COR-L47 (cell line): ENCODE measurements around the gene WSCD2.

Experiments
- DNase-seq: peaks from one replicate; lab custom pipeline; 2025; lab: John Stamatoyannopoulos, UW

Gene WSCD2

DNA sequence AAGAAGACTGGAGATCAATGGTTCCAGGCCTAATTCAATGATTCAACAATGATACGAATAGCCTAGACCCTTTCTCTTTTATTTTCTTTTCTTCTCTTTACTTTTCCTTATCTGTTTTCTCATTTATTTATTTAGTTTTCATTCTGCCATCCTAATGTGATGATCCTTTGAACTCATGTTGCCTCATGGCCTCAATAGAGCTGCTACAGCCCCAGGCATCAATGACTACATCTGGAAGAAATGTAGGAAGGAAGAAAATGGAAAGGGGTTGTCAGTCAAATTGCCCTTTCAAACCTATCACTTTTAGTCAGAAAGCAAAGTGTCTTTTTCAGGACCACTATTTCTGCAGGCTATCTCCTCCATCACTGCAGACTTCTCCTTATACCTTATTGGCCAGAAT, 140.1 kb downstream of the WSCD2 start:
- DNase-seq, result no peak

DNA sequence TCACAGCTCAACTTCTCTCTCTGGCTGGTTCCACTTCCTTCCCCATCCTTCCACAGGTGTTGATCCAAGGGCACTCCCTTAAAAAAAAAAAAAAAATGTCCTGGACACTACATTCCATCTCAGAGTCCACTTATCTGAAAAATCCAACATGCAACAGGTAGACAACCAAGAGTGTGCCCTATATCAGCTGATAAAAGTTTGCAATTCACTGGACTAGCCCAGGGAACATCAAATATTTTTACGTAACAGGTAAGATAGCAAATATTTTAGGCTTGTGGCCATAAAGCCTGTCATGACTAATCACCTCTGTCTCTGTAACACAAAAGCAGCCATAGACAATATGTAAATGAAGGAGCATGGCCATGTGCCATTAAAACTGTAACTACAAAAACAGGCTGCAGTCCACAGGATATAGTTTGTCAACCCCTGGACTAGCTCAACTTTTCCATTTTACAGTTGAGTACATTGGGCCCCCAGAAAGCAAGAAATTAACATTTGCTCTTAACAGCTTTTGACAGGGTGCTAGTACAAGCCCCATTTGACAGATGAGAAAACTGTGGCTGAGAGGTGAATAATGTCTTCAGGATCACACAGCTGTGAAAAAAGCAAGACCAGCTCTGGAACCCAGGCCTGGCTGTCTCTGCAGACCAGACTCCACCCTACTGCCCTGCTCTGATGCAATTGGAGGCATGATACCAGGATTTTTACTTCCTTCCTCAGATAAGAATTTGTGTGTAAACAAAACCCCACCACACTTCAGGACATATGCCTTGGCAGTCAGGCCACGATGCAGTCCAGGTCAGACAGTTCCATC, 141.2 kb downstream of the WSCD2 start:
- no peak for DNase-seq

DNA sequence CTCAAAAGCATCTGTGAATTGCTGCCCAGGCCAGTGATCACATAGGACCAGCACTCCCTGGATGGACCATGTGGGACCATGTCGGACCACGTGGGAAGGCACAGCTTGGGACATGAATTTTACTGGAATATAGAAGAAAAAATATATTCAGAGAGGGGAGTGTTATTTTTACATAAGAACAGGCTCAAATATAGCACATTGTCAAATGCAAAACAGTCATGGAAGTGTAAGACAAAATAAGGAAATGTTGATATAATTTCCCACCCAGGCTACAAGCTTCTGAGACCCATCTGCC, 141.7 kb downstream of the WSCD2 start:
- no peak for DNase-seq

DNA sequence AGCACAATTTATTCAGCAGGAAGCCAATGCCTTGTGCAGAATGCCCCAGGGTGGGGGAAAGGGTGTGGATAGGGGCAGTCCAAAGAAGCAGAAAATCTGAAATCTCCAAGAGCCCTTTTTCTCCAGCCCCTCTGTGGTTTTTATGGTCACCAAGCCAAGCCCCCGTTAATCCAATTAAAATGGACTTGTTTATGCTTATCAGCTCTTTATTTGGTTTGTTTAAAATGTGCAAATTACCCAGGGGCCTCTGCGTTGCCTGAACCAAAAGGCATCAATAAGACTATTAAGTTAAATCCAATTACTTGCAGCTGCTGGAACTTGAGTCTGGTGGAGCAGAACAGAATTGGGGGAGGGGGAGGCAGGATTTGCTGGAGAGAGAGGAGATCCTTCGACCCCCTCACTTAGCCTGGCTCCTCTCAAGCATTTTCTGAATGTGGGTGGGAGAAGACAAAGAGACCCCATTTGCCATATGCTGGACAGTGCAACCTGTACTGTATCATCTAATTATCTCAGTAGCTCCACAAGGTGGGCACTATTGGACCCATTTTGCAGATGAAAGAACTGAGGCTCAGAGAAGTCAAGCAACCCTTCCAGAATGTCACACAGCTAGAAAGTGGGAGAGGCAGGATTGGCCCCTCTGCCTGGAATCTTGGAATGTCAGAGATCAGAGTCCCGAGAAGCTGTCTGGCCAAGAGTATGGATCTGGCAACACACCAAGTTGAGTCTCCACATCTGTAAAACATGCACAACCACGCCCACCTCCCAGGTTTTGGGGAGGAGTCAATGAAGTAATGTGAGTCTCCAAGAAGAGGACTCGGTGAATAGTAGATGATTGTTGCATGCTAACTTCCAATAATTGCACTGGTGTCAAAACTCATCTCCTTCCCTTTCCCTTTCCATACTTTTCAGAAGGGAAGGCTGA, 143.1 kb downstream of the WSCD2 start:
- peak; percentile 10 for DNase-seq

DNA sequence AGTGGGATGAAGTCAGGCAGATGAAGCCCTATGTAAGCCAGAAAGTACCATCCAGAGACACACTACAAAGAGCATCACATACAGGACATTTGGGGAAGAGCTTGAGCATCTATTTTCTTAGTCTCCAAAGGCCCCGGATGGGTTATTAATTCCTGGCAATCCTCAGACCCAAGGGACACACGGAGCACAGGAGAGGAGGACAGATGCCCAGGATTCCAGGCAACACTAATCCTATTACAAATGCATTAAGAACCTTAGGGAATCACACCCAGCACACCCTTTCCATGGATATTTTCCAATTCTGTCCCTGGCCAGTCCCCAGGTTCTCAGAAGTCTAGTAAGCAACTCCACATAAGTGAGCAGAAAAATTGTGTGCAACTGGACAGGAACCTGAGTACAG, 144.1 kb downstream of the WSCD2 start:
- DNase-seq, result no peak

DNA sequence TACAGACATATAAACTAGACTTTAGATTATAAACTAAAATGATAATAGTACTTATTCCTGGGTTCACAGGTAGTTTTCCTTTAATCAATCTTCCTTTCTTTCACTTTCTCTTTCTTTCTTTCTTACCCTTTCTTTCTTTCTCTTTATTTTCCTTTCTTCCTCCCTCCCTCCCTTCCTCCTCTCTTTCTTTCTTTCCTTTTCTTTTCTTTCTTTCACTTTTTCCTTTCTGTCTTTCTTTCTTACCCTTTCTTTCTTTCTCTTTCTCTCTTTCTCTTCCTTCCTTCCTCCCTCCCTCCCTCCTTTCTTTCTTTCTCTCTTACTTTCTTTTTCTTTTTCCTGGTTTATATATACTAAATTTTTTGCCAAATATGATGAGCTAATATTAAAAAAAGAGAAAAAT, 148.5 kb downstream of the WSCD2 start:
- no peak for DNase-seq

DNA sequence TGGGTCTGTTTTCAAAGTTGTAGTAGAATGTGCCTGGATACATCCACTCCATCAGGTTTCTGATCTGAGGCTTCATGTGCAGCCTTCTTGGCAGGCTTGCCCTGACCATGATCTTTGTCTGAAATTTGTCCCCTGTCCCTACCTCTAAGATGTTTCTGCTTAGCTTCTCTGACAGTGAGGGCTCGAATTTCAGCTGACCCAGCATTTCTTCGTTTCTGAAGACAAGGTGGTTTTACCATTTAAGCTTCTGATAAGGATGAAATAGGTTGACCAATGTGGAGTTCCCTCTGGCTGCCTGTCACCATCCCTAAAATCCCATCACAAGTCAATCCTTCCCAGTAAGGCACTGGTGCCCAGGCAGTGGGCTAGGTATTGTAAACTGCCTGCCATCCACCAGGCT, 153.1 kb downstream of the WSCD2 start:
- no peak for DNase-seq

DNA sequence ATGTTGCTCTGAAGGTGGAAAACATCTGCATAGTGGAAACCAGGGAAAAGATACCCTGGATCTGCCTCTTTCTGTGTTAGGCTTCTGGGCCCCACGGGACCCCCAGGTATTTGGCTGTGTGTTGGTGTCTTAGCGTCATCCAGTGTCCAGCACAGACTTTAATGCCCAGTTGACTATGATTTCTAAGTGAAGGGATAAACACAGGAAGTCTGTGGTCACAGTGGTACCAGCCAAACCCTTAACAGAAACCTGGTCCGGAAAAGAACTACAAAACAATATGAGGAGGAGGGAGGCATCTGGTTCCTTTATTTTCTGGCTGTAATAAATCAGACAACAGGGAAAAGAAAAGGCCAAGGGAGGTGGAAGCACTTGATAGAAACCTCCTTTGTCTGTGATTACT, 153.6 kb downstream of the WSCD2 start:
- no peak for DNase-seq

DNA sequence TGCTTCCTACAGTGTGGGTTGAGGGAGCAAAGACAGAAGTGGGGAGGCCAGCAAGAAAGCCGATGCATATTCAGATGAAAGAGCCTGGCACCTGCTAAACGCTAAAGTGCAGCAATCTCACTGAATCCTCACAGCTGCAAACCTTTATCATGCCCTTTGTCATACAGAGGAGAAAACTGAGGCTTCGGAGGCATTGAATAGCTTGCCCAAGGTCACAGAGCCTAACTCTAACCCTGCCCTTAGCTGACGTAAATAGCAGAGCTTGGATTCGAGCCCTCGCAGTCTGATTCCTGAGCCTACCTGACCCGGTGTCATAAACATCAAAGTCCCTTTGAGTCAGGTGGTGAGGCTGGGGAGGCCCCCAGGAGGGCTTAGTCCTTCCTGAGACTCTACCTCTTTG, 155.1 kb downstream of the WSCD2 start:
- DNase-seq, result no peak

DNA sequence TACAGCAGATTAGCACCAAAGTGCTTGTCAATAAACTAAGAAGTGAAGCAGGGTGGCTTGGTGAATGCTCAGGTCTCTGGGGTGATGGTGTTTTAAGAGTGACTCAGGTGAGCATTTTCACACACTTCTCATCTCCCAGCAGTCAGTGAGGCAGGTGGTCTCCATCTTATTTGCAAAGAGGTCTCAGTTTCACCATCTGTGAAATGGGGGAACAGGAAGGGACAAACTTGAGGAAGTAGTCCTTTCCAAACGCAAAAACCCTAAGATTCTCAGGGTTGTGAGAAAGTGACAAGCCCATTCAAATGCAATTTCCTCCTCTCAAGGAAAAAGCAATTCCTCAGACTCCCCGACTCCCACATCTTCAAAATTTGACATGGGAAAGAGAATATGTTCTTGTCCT, 155.9 kb downstream of the WSCD2 start:
- no peak for DNase-seq

DNA sequence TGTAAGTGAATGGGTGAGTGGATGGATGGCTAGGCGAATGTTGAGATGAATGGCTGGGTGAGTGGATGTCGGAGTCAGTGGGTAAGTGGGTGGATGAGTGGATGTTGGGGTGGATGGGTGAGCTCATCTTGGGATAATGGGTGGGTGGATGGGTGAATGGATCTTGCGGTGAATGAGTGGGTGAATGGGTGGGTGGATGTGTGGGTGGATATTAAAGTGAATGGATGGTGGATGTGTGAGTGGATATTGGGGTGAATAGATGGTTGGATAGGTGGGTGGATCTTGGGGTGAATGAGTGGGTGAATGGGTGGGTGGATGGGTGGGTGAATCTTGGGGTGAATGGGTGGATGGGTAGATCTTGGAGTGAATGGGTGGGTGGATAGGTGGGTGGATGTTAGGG, 158.1 kb downstream of the WSCD2 start:
- DNase-seq, result no peak

DNA sequence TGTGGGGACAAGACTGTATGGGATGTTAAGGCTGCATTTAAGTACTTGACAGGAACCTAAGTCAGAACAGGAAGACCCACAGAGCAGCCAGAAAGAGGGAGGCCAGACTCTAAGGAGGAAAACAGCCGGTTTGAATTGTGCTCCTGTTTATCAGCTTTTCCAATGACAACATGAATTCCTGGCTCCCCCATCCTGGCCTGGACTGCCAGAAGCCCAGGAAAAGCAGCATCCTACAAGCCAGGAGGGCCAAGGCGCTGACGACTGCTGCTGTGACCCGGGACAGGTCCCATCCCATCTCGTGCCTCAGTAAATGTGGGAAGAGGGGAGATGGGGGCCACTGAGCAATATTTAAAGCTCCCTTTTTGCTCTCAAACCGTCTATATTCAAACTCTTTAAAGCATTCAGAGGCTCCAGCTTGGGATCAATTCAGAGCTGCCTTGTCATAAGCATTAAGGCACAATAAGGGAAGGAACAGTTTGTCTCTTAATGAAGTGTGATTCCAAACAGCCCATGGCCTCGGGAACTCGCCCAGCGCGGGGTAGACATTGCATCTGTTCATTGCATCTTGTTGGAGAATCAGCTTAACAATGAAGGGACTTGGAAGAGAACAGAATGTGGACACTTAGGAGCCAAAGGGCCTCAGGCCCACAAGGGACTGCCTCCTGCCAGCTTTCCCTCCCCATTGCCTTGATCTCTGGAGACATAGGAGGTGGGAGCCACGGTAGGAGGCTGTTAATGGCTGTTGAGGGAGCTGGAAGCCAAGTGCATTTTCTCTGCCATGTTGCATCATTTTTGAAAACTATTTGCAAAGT, 160.5 kb downstream of the WSCD2 start:
- no peak for DNase-seq

DNA sequence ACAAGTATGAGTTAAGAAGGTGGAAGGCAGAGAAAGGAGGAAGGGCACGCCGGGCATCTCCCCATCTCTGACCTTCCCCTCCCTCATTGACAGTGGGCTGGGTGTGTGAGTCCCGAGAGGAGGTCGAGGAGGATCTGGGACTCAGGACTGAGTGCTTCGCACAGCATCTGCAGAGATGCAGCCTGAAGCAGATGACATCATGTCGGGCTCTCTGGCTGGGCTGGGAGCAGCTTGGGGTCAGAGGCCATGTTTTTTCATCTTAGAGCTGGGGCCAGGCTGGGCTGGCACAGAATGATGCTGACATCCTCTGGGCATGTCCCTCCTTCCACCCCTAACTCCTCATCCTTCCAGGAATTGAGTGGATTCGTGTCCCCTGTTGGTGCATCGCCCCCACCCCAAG, 166.6 kb downstream of the WSCD2 start:
- DNase-seq, result no peak

DNA sequence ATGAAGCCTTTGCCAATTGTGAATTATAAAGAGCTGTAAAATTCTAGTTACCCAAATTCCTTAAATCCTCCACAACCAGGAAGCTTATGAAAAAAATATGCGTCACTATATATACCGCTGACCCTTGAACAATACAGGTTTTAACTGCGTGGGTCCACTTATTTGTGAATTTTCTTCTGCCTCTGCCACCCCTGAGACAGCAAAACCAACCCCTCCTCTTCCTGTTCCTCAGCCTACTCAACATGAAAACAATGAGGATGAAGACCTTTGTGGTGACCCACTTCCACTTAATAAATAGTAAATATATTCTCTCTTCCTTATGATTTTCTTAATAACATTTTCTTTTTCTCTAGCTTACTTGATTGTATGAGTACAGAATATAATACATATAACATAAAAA, 167.9 kb downstream of the WSCD2 start:
- DNase-seq, result no peak

DNA sequence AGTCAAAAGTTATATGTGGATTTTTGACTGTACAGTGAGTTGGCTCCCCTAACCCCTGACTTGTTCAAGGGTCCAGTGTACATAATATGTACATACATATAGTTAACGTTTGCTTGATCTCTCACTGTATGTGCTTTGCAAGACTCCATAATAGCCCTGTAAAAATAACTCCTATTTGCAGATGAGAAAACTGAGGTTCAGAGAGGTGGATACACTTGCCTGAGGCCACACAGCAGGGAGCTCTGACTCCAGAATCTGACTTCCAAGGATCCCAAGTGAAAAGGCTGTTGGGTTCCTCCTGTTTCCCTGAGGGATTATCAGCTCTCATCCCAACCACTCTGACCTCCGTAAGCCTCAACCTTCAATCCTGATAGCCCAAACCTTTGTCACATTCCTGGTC, 168.3 kb downstream of the WSCD2 start:
- DNase-seq, result no peak

DNA sequence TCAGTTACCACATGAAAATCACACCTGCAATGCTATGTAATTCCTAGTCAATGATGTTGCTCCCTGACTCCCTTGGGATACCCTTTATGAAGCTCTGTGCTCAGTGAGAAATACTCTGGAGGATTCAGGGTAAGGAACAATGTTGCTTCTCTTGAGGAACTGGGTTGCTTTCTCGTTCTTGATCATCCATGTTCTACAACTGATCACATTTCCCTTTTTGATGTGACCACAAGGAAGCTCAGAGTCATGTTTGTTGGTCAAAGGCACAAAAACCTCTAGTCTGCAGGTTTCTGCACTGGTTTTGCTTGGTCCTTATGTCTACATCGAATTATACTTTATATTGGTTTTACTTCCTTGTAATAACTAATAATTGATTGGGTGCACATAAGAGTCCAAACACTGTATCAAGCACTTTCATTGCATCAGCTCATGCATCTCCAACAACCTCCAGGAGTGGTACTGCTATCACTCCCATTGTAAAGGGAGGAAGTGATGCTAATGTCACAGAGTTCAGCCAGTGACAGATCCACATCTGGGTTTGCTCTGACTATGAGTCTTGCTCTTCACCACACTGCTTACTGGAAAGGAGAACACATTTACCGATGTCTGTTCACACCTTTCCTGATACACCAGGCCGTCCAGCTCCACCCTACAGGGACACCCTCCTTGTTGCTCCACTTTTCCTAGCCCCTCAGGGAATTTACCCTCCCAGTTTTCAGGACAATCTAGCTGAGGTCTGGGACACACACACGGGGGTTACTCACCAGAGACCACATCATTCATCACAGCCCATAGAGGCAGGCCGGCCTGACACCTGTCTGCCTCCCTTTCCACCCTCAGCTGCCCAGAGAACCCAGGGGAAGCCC, 169.0 kb downstream of the WSCD2 start:
- DNase-seq, result no peak

DNA sequence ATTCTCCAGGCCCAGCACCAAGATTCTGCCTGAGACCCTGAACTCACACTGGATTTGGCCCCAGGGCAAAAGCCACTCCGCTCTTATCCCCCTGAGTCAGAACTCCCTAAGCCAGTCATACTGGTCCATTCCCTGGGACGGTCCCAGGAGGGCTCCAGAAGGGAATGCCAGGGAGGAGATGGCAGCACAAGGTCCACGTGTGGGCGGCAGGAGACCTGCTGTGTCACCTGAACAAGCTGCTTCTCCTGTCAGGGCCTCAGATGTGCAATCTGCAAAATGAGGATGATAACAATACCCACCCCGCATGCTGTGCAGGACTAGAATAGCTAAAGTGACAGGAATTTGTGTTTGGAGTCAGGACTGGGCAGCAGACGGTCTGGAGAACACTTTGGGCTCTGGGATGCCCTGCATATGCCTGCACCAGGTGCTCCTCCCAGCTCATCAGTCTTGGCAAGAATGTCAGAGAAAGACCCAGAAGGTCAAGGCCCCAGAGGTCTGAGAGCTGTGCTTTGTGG, 169.7 kb downstream of the WSCD2 start:
- no peak for DNase-seq

DNA sequence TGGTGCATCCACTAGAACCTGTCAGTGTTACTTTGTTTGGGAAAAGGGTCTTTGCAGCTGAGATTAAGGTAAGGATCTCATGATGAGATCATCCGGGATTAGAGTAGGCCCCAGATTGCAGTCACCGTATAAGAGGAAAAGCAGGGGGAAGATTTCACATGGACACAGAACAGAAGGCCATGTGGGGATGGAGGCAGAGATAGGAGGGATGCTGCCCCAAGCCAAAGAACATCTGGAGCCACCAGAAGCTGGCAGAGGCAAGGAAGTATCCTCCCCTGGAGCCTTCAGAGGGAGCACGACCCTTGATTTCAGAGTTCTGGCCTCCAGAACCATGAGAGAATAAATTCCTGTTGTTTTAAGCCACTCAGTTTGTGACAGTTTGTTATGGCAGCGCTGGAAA, 170.4 kb downstream of the WSCD2 start:
- no peak for DNase-seq
